H1 (cell line): ENCODE results near the gene ACAD10. TPM values are rescaled to one million over a fixed set of nuclear protein-coding genes. Genes with fewer than 3 reads are reported as not detected.

ENCODE experiments used
- CHD7 ChIP-seq: fragments of 300-600 bp; sonication (generic); IDR thresholded peaks from 2 replicates; pipeline ENCODE4 v1.7.1; 2012; ENCODE audit warnings: low read length, moderate library complexity, mild to moderate bottlenecking, inconsistent platforms; ENCODE audit not compliant: insufficient replicate concordance
- CTCF ChIP-seq, 3 experiments: IDR thresholded peaks; 1 replicate in 2 of 3; 2 replicates in 1 of 3; pipeline versions ENCODE4 v1.5.1 to v1.6.1; 2011; ENCODE audit warnings: low read length in 3 of 3, mild to moderate bottlenecking in 3 of 3, inconsistent platforms in 2 of 3, low read depth in 1 of 3, moderate library complexity in 1 of 3; ENCODE audit not compliant: insufficient read depth in 1 of 3; ENCODE audit errors: control extremely low read depth in 1 of 3
- FOSL1 ChIP-seq: IDR thresholded peaks from 2 replicates; pipeline ENCODE4 v1.6.1; 2011; ENCODE audit warnings: mild to moderate bottlenecking, low read depth, low read length, moderate library complexity; ENCODE audit not compliant: insufficient read depth
- HDAC2 ChIP-seq, 2 experiments: fragments of 300-600 bp in 1 of 2; sonication (generic) in 1 of 2; IDR thresholded peaks; 2 replicates each; pipeline ENCODE4 v1.6.1; 2011 to 2012; ENCODE audit warnings: low read depth in 2 of 2, low read length in 2 of 2, mild to moderate bottlenecking in 2 of 2, moderate library complexity in 2 of 2, borderline replicate concordance in 1 of 2, inconsistent platforms in 1 of 2
- NRF1 ChIP-seq: IDR thresholded peaks from 2 replicates; pipeline ENCODE4 v1.6.1; 2011; ENCODE audit warnings: mild to moderate bottlenecking, low read depth, low read length, improper control_type of control experiment
- SIN3A ChIP-seq, 2 experiments: IDR thresholded peaks in 1 of 2; conservative IDR thresholded peaks in 1 of 2; 2 replicates each; pipeline ENCODE4 v1.6.1; 2011 to 2012; ENCODE audit warnings: low read length in 2 of 2, improper control_type of control experiment in 1 of 2, low read depth in 1 of 2, mild to moderate bottlenecking in 1 of 2
- SP2 ChIP-seq: IDR thresholded peaks from 2 replicates; pipeline ENCODE4 v1.6.1; 2012; ENCODE audit warnings: mild to moderate bottlenecking, low read length, inconsistent platforms
- SUZ12 ChIP-seq: fragments of 200-600 bp; sonication (generic); IDR thresholded peaks from 2 replicates; pipeline ENCODE4 v1.6.1; 2012; ENCODE audit warnings: mild to moderate bottlenecking, inconsistent platforms, low read length, moderate library complexity, mixed read lengths
- polyA plus RNA-seq, 7 experiments: library from polyadenylated mRNA; depleted of rRNA in 3 of 7; stranded (reverse) in 5 of 7; unstranded in 2 of 7; fragments of >200 nt in 5 of 7; fragments of 200-250 nt in 2 of 7; gene quantifications; 1 replicate in 5 of 7; 2 replicates in 1 of 7; 4 replicates in 1 of 7; pipeline versions ENCODE4 v1.2.1 to v1.2.3, GENCODE V29; 2011 to 2013; ENCODE audit warnings: missing spikeins in 2 of 7, mixed read lengths in 2 of 7
- total RNA-seq: library from RNA; stranded (reverse); fragmentation: NEBNext Ultra II Directional; extraction: Animal tissue kit (Norgen Biotek cat#: 25700); gene quantifications from 2 replicates; pipeline ENCODE4 v1.2.1, GENCODE V29; 2021

Gene ACAD10
- total and polyA plus RNA-seq, 2 of the 8 experiments (the other 6 are each of a cell fraction or from before 2014, with no cell fraction given) = 17.3 to 23.3 TPM

GRCh38 chr12:111803851-111804250 lies 118.0 kb downstream of the ACAD10 start (continued):
- TF ChIP-seq CHD7 (no peak), SUZ12 (no peak), SIN3A (conservative IDR thresholded peaks at IDR 0.05 in 1 of 2, IDR thresholded peaks at IDR 0.05 in 1 of 2; ENCODE audit: low read depth in 1 of 2, low read length in 2 of 2) (no peak), NRF1 (no peak), FOSL1 (no peak), HDAC2 (IDR thresholded peaks at IDR 0.05; ENCODE audit: borderline replicate concordance in 1 of 2, low read depth in 2 of 2, low read length in 2 of 2) (no peak), SP2 (no peak), CTCF (IDR thresholded peaks at IDR 0.05; ENCODE audit: control extremely low read depth in 1 of 3, insufficient read depth in 1 of 3, low read depth in 1 of 3, low read length in 3 of 3) (no peak)
